GF-D8 (cell line): ENCODE data around the gene NUFIP1.
"Not testable (repeated sequence)": the region's sequence is repeated elsewhere in the genome, so short reads cannot be mapped to it uniquely, and the experiment has no call there.

Experiments used
- DNase-seq: peaks from one replicate; lab custom pipeline; 2025; lab: John Stamatoyannopoulos, UW

The NUFIP1 gene

GRCh38 chr13:44989071-44989889, at the start of gene NUFIP1, which contains the start of gene GPALPP1:
NUFIP1 (minus strand) TSS chr13:44989471; CDS start chr13:44989436, 35 bp downstream.
GPALPP1 (plus strand) TSS chr13:44989538; CDS start chr13:44989655, 117 bp downstream.
- DNase-seq = peak; percentile 93

- no peak for DNase-seq
Measured at GRCh38 chr13:45036206-45036605, 46.9 kb upstream of the NUFIP1 start.

DNA sequence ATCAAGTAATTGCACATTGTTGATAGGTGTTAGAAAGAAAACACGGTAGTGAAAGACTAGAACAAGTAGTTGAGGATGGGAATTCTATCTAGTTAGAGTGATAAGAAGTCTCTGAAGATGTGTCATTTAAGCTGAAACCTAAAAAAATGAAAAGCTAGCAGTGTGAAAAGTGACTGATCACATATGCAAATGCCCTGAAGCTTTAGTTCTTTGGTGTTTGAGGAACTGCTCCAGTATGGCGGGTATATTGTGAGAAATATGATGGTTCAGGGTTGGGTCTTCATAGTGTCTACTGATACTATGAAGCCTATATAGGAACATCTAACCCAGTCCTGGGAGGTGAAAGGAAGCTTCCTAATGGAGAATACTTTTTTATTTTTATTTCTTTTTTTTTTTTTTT, 45.1 kb upstream of the NUFIP1 start:
- DNase-seq = no peak

- DNase-seq = no peak
Measured at GRCh38 chr13:45024847-45025246, 35.6 kb upstream of the NUFIP1 start.

DNA sequence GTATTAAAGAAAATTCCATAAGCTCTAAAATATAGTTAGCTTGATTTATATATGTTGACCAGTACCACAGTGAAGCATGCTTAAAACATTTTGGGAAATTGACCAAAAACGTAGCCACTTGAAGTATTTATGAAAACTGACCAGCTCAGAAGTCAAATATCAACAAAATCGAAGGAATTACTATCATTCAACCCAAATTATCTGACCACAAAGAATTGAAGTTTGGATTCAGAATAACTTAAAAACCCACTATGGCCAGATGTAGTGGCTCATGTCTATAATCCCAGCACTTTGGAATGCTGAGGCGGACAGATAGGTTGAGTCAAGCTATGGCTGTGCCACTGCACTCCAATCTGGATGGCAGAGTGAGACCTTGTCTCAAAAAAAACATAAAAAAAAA, 32.0 kb upstream of the NUFIP1 start:
- DNase-seq = no peak

DNA sequence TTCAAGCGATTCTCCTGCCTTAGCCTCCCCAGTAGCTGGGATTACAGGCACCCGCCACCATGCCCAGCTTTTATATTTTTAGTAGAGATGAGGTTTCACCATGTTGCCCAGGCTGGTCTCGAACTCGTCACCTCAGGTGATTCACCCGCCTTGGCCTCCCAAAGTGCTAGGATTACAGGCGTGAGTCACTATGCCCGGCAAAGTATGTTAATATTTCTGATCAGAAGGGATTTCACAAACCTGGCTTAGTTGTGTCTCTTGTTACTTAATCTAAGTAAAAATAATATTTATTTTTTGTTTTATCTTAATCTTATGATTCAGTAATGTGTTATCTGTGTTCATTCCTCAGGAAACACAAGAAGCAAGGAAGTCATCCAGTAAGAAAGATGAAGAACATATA, 30.7 kb upstream of the NUFIP1 start:
- not testable (repeated sequence) for DNase-seq

DNA sequence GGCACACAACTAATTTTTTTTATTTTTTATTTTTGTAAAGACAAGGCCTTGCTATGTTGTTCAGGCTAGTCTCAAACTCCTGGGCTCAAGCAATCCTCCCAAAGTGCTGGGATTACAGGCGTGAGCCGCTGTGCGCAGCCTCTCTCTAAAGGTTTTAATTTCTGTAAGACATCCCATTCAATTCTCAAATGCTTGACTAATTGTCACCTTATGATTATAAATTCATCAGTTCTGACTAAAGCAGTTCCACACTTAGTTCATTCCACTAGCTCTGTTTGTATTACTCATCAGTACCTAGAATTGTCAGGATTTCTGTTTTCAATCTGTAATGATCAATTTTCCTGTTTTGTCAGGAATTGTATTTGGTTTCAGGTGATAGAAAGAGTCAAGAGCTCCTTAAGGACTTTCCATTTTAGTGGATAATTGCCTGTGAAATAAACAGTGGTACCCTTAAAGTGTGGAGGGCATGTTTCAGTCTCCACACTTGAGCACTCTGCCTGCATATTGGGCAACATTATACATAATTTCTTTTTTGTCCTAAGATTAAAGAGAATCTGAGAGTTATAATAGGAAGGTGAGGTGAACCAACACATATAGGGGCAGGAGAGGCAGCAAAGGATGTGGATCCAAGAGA, 27.6 kb upstream of the NUFIP1 start:
- DNase-seq = no peak

DNA sequence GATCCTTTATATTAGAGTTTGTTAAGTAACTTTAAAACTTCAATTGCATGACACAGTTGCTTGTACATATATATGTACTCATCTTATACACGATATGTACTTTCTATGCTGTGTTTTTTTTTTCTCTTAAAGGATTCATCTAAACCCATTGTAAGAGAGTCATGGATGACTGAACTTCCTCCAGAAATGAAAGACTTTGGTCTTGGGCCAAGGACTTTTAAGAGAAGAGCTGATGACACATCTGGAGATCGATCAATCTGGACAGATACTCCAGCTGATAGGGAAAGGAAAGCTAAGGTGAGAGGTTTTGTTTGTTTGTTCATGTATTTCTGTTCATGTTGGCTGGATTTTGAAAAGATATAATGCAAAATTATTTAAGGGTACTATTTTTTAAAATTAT, 26.0 kb upstream of the NUFIP1 start:
- DNase-seq = no peak

GRCh38 chr13:45011198-45011597, 21.9 kb upstream of the NUFIP1 start:
- DNase-seq = no peak

- DNase-seq = no peak
Measured at GRCh38 chr13:45007823-45008222, 18.6 kb upstream of the NUFIP1 start.

DNA sequence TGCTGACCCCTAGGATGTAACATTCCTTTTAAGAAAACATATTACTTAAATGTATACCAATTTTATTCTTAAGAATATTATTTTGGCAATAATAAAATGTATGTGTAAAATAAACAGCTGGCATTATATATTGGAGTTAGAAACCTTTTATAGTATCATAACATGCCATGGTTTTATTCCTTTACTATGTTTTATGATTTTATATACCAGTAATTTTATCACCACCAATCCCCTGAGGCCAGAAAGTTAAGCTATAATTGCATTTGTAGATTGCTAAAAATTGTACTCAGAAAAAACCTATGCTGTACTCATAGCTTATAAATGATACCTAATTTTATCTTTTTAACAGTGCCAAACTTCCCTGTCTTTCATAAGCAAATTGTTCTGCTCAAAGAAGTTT, 18.0 kb upstream of the NUFIP1 start:
- no peak for DNase-seq

DNA sequence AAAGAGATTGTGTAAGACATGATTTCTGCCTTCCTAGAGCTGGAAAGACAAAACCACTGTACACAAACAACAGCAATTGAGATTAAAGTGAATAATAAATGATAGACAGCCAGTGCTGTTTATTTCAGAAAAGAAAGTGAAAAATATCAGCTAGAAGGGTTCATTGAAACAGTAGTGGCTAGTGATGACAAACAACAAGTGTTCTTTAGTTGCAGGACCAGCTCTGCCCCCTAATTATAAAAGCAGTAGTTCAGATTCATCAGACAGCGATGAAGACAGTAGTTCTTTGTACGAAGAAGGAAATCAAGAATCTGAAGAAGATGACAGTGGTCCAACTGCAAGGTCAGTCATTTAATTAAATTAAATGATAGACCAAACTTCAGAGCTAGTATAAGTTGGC, 14.8 kb upstream of the NUFIP1 start:
- no peak for DNase-seq

DNA sequence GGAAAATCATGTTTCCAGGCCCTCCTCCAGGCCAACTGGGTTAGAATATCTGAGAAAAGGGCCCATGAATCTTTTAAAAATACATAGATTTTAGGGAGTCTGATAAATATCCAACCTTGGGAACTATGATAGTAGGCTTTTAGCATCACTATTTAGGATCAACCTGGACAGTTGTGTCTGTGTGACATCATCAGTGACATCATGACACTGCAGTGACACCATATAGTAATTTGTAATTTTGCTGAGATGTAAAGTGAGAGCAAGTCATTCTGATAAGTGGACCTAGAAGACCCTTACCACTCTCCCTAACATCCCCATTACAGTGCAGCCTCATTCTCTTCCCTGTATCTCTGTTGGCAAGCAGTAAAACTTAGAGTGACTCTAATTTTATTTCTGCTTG, 14.1 kb upstream of the NUFIP1 start:
- DNase-seq = no peak

GRCh38 chr13:44989941-44990340, 670 bp upstream of the NUFIP1 start:
- no peak for DNase-seq

GRCh38 chr13:44978328-44978727, 10.9 kb downstream of the NUFIP1 start:
- DNase-seq = no peak

- no peak for DNase-seq
Measured at GRCh38 chr13:44976949-44977583, 12.2 kb downstream of the NUFIP1 start.

DNA sequence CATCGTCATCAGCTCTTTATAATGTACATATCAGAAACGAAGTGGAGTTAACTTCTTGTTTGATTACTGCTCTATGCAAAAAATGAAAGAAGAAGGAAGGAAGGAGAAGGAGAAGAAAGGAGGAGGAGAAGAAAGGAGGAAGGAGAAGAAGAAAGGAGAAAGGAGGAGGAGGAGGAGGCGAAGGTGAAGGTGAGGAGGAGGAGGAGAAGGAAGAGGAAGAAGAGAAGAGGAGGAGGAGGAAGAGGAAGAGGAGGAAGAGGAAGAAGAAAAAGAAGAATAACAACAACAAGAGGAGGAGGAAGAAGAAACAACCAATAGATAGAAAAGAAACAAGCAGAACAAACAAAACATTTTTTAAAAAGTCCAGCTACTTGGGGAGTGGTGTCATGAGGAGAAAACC, 13.1 kb downstream of the NUFIP1 start:
- no peak for DNase-seq

DNA sequence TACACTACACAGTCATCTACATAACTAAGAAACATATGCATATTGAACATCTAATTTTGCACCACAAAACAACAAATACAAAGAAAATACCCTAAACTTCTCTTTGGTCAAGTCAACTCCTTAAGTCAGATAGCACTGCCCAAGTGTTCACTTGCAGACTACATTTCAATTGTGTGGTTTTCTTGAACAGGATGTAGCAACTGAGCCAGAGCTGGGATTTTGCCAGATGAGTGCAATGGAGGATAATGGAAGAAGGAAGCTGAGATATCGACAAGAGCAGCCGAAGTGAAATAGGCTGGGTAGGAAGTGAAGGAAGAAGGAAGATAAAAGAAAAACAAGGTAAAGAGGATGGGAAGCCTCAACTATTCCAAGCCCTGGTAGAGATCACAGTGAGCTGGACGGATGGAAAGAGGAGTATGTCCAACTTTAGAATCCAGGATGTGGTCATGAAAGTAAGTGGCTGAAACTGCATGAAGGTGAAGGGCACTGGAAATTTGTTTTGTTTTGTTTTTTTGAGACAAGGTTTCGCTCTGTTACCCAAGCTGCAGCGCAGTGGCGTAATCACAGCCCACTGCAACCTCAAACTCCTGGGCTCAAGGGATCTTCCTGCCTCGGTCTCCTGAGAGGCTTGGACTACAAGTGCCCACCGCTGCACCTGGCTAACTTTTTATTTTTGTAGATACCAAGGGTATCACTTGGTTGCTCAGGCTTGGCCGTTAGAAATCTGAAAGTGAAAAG, 15.0 kb downstream of the NUFIP1 start:
- DNase-seq = peak; percentile 95

GRCh38 chr13:44972956-44973581, 16.2 kb downstream of the NUFIP1 start:
- DNase-seq = peak; percentile 38

- no peak for DNase-seq
Measured at GRCh38 chr13:44971656-44972595, 17.3 kb downstream of the NUFIP1 start.
